Osteocyte (in vitro differentiated cells): Measurements from ENCODE around the gene APRT. TPM values are rescaled to one million over a fixed set of nuclear protein-coding genes. Genes with fewer than 3 reads are reported as not detected.

Source experiments
- DNase-seq: peaks from one replicate; pipeline ENCODE4 v3.0.0; 2021; ENCODE audit warnings: mixed read lengths; ENCODE audit not compliant: unreplicated experiment; ENCODE audit errors: extremely low spot score
- H3K27ac Mint-ChIP-seq: one replicate; pipeline ENCODE4 v1.8.0; 2021; ENCODE audit warnings: mild to moderate bottlenecking, mixed read lengths; ENCODE audit not compliant: unreplicated experiment
- H3K27me3 Mint-ChIP-seq: one replicate; pipeline ENCODE4 v1.8.0; 2021; ENCODE audit warnings: mixed read lengths; ENCODE audit not compliant: unreplicated experiment
- H3K36me3 Mint-ChIP-seq: one replicate; pipeline ENCODE4 v1.8.0; 2021; ENCODE audit warnings: mixed read lengths; ENCODE audit not compliant: unreplicated experiment
- H3K4me1 Mint-ChIP-seq: one replicate; pipeline ENCODE4 v1.8.0; 2021; ENCODE audit warnings: mixed read lengths; ENCODE audit not compliant: unreplicated experiment
- H3K4me3 Mint-ChIP-seq: one replicate; pipeline ENCODE4 v1.8.0; 2021; ENCODE audit warnings: mild to moderate bottlenecking, moderate library complexity, mixed read lengths; ENCODE audit not compliant: unreplicated experiment
- H3K9me3 Mint-ChIP-seq: one replicate; pipeline ENCODE4 v1.8.0; 2021; ENCODE audit warnings: mixed read lengths; ENCODE audit not compliant: unreplicated experiment
- total RNA-seq: library from RNA; stranded (reverse); gene quantifications from 2 replicates; pipeline ENCODE4 v1.2.1, GENCODE V29; 2021
- TF ChIP-seq, protein P1 (sequence below): fragments of 200-600 bp; sonication (generic); IDR thresholded peaks from 2 replicates; pipeline ENCODE4 v1.5.0; 2021; ENCODE audit warnings: antibody characterized with exemption, mild to moderate bottlenecking, moderate library complexity

The APRT gene
- total RNA-seq, 1 donor from 2014 or later = 77.1 TPM

DNA sequence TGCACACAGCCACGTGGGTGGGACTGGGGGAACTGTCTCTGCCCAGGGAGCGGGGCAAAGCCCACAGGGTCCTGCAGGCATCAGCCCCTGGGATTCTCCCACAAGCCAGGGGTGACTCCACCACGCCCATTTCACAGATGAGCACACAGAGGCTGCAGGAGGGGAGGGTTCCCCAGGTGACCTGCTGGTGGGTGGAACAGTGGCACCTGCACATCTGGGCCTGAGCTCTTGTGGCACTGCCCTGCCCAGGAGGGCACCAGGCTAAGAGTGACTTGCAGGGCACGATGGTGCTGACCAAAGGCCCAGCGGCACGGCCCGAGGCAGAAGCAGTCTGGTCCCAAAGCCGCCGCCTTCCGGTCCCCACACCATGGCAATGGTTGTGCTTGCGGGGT is 50.6 kb downstream of the APRT start:
- Mint-ChIP-seq H3K27ac (no peak overlapping the region), H3K36me3 (peaks cover 2% of the 10 kb centered on the region), H3K27me3 (no peaks in the 10 kb centered on the region), H3K4me3 (no peak overlapping the region), H3K4me1 (peaks cover 49% of the 10 kb centered on the region), H3K9me3 (no peaks in the 10 kb centered on the region)
- no peak for DNase-seq
- TF ChIP-seq, protein P1, sequence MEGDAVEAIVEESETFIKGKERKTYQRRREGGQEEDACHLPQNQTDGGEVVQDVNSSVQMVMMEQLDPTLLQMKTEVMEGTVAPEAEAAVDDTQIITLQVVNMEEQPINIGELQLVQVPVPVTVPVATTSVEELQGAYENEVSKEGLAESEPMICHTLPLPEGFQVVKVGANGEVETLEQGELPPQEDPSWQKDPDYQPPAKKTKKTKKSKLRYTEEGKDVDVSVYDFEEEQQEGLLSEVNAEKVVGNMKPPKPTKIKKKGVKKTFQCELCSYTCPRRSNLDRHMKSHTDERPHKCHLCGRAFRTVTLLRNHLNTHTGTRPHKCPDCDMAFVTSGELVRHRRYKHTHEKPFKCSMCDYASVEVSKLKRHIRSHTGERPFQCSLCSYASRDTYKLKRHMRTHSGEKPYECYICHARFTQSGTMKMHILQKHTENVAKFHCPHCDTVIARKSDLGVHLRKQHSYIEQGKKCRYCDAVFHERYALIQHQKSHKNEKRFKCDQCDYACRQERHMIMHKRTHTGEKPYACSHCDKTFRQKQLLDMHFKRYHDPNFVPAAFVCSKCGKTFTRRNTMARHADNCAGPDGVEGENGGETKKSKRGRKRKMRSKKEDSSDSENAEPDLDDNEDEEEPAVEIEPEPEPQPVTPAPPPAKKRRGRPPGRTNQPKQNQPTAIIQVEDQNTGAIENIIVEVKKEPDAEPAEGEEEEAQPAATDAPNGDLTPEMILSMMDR = no peak

DNA sequence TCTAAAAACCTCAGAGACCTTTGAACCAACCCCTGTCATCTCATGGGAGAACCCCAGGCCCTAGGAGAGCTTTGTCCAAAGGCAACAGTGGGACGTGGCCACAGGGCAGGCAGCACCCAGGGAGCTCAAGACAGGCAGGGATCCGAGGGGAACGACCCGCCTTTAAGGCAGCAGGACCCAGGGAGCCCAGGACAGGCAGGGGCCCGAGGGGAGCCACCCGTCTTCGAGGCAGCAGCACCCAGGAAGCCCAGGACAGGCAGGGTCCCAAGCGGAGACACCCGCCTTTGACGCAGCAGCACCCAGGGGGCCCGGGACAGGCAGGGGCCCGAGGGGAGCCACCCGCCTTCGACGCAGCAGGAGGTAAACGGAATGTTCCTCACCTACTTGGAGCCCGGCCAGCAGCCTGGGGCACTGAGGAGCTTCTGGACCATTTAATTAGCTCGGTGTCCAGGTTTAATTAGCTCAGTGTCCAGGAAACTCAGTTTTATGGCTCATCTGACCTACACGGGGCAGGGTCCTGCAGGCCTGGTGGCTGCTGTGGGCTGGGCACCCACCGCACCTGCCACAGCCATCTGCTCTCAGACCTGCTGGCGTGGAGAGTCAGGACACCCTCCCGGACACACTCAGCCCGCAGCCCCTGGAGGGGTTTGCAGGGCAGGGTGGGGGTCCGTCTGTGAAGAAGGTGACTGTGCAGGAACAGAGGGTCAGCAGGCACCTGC is 51.1 kb downstream of the APRT start:
- Mint-ChIP-seq H3K27ac (peak overlapping the region; percentile 18), H3K4me3 (no peak overlapping the region), H3K36me3 (no peaks in the 10 kb centered on the region), H3K27me3 (no peaks in the 10 kb centered on the region), H3K4me1 (peaks cover 47% of the 10 kb centered on the region), H3K9me3 (no peaks in the 10 kb centered on the region)
- no peak for DNase-seq
- TF ChIP-seq, protein P1 = no peak

DNA sequence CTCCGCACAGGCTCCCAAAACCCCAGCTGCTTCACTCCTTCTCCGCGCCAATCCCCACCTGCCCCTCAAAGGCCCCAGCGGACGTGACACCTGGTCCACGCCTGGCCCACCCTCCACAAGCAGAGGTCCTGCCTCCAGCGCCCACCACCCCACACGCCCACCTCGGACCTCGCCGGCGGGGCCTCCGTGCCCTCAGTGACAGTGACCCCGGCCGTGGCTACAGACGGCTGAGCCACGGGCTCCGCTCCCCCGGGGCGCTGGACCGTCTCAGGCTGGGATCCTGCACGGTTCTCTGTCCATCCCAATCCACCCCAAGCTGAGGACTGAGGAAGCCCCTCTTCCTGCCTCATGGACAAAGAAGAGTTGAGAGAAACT is 51.8 kb downstream of the APRT start:
- H3K9me3 Mint-ChIP-seq = no peaks in the 10 kb centered on the region
- H3K4me1 Mint-ChIP-seq = peaks cover 49% of the 10 kb centered on the region
- H3K4me3 Mint-ChIP-seq = no peak overlapping the region
- no peaks in the 10 kb centered on the region for H3K36me3 Mint-ChIP-seq
- TF ChIP-seq, protein P1 = no peak
- DNase-seq = no peak
- peak overlapping the region; percentile 18 for H3K27ac Mint-ChIP-seq
- H3K27me3 Mint-ChIP-seq = no peaks in the 10 kb centered on the region

Other genes with a start within 250 kb of the APRT start
- gene ZC3H18, start 241.5 kb downstream of the APRT start, total RNA-seq = 49.8 and 50.2 TPM in 2 replicates
- gene IL17C, start 173.4 kb downstream of the APRT start, total RNA-seq = not detected in 2 replicates
- 51.4 and 51.8 TPM in 2 replicates for gene CYBA, start 160.9 kb downstream of the APRT start, total RNA-seq
- 28.8 and 32.8 TPM in 2 replicates for gene MVD, start 148.8 kb downstream of the APRT start, total RNA-seq
- gene SNAI3, start 125.4 kb downstream of the APRT start, total RNA-seq = not detected in 2 replicates
- 17.2 and 19.3 TPM in 2 replicates for gene RNF166, start 105.5 kb downstream of the APRT start, total RNA-seq
- 20.6 and 21.2 TPM in 2 replicates for gene CTU2, start 105.4 kb downstream of the APRT start, total RNA-seq
- 165 and 174 TPM in 2 replicates for gene PIEZO1, start 26.7 kb downstream of the APRT start, total RNA-seq
- 5.6 and 6.6 TPM in 2 replicates for gene CDT1, start 8.1 kb downstream of the APRT start, total RNA-seq
- 47.0 and 51.5 TPM in 2 replicates for gene GALNS, start 45.0 kb upstream of the APRT start, total RNA-seq
- 71.7 and 74.0 TPM in 2 replicates for gene TRAPPC2L, start 45.2 kb upstream of the APRT start, total RNA-seq
- gene PABPN1L, start 54.7 kb upstream of the APRT start, total RNA-seq = not detected in 2 replicates
- not detected in 2 replicates for gene CBFA2T3, start 165.3 kb upstream of the APRT start, total RNA-seq